ENCODE data around the gene SMAD3. TPM values are rescaled to one million over a fixed set of nuclear protein-coding genes. Genes with fewer than 3 reads are reported as not detected.

SMAD3 gene
- 71.0 and 71.1 TPM in 2 replicates for total RNA-seq (2012; rRNA removed)
- polyA plus RNA-seq (2012; rRNA removed): 177 and 194 TPM in 2 replicates
- polyA plus RNA-seq (2012; cell fraction: cytosol; rRNA removed): 153 and 181 TPM in 2 replicates
- 378 and 409 TPM in 2 replicates for polyA plus RNA-seq (2012; cell fraction: nucleus; rRNA removed; ENCODE audit: low replicate concordance)
- percentile 100 among the genes with signal in this experiment for Bru-seq, nascent RNA
- percentile 100 among the genes with signal in this experiment for BruChase-seq, experiment 1, labeled RNA remaining after a 6-hour chase
- percentile 100 among the genes with signal in this experiment for BruChase-seq, experiment 2, labeled RNA remaining after a 2-hour chase
- long read RNA-seq, full-length matches to known transcripts: 27 of 142 reads
- long read RNA-seq, partial matches to known transcripts: 96 of 142 reads
- long read RNA-seq, other reads (novel, unspliced or antisense): 19 of 142 reads

DNA sequence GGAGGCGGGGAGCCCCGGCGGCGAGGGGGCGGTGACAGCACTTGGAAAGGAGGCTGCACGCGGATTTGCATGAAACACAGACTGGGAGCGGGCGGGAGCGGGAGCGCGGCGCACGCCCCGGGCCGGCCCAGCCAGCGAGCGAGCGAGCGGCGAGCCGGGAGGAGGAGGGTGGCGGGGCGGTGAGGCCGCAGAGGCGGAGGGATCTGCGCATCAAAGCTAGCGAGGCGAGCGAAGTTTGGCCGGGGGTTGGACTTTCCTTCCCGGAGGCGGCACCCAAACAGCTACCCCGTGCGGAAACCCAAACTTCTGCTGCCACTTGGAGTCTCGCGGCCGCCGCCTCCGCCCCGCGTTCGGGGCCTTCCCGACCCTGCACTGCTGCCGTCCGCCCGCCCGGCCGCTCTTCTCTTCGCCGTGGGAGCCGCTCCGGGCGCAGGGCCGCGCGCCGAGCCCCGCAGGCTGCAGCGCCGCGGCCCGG lies at the start of gene SMAD3:
Gene SMAD3, plus strand, starts transcription at position 72 of the 475 bp plus-strand sequence. CDS start 553 bp downstream, outside the sequence.
- no TSS peak for BruUV-seq (replicated peaks)
- ChIA-PET POLR2A (ENCODE audit: unreplicated experiment) (interaction anchor here (0.7 to 1.4 kb wide), 5 partner anchors 16 to 59 kb away, joined by 3 to 6 read pairs (median 3); no protein-coding TSS in a partner anchor), CTCF (interaction anchor here (1.1 kb wide), 1 partner anchor 118 kb away, joined by 4 read pairs; no protein-coding TSS in a partner anchor)
- WGBS, 2 experiments (ENCODE audit: extremely low coverage in 2 of 2, insufficient read length in 1 of 2): 1% methylated on average over 21 of the region's 63 CpGs; no CpG with 5 or more reads in 1 of the 2 experiments
- Histone ChIP-seq H3K4me3 (ENCODE audit: insufficient read depth, low read depth, low read length) (peak within 1 kb of the TSS; percentile 96), H3K9ac (ENCODE audit: low read depth, low read length) (peak within 1 kb of the TSS; percentile 94), H3K27ac (ENCODE audit: insufficient read depth, low read length) (peak within 1 kb of the TSS; percentile 92), H3K23ac (ENCODE audit: low read depth, low read length) (peak within 1 kb of the TSS; percentile 94), H3K9me1 (ENCODE audit: insufficient read depth, low read length) (peaks cover 8% of the 10 kb centered on the region), H2AK5ac (ENCODE audit: low read depth, low read length) (peak within 1 kb of the TSS; percentile 67), H2BK5ac (ENCODE audit: low read depth, low read length, poor library complexity, severe bottlenecking) (peak within 1 kb of the TSS; percentile 84), H3K9me3 (ENCODE audit: control insufficient read depth, insufficient read depth, low read length) (no peaks in the 10 kb centered on the region), H3K4me2 (ENCODE audit: low read depth, low read length) (peak within 1 kb of the TSS; percentile 85), H3K56ac (ENCODE audit: extremely low read depth, insufficient read depth, low read length) (peak within 1 kb of the TSS; percentile 89), H2BK15ac (ENCODE audit: low read depth, low read length) (no peak within 1 kb of the TSS; the same call in 2 of the 3 replicates), H4K20me1 (ENCODE audit: insufficient read depth, low read length) (peaks cover 45% of the 10 kb centered on the region), H3K79me1 (ENCODE audit: low read depth in 1 of 2, low read length in 2 of 2) (peaks cover 0 to 19% of the 10 kb centered on the region in 2 experiments; a peak in 2 of 4 replicates), H3K27me3 (ENCODE audit: control insufficient read depth, insufficient read depth, low read length) (no peaks in the 10 kb centered on the region), H4K8ac (ENCODE audit: low read depth in 2 of 2, low read length in 2 of 2) (peak within 1 kb of the TSS; percentile 62 to 88), H2AK9ac (replicated peaks; ENCODE audit: low read depth, low read length, poor library complexity) (peak within 1 kb of the TSS; percentile 94), H4K91ac (ENCODE audit: insufficient read depth, low read depth, low read length) (peak within 1 kb of the TSS; percentile 79), H2AFZ (replicated peaks; ENCODE audit: low read length, poor library complexity) (peak within 1 kb of the TSS; percentile 90), H3K4ac (ENCODE audit: low read depth, low read length) (peak within 1 kb of the TSS; percentile 89), H3K4me1 (ENCODE audit: control insufficient read depth, insufficient read depth, low read length) (peaks cover 12% of the 10 kb centered on the region), H4K5ac (ENCODE audit: low read depth, low read length) (peak within 1 kb of the TSS; percentile 50), H2BK120ac (ENCODE audit: low read depth, low read length) (peak within 1 kb of the TSS; percentile 80), H3K18ac (ENCODE audit: low read depth, low read length) (peak within 1 kb of the TSS; percentile 89), H3K14ac (replicated peaks; ENCODE audit: low read depth, low read length) (peak within 1 kb of the TSS; percentile 96), H3K36me3 (ENCODE audit: control insufficient read depth, insufficient read depth, low read length) (peaks cover 19% of the 10 kb centered on the region), H2BK20ac (ENCODE audit: low read depth, low read length) (peak within 1 kb of the TSS; percentile 9; the same call in 1 of the 2 replicates)
- in situ Hi-C loops (cut with MboI; ENCODE audit: low sequenced_read_pairs) (loop anchor here (5.0 to 10.0 kb wide), 2 partner anchors 113 to 369 kb away; no protein-coding TSS in a partner anchor), intact Hi-C loops (cut with micrococcal nuclease) (loop anchor here (1.0 to 10.0 kb wide), 7 partner anchors 41 to 769 kb away; no protein-coding TSS in a partner anchor), dilution Hi-C loops (cut with HindIII; ENCODE audit: low sequenced_read_pairs, unreplicated experiment) (no loop called here)
- ATAC-seq (ENCODE audit: low read depth) (peak; percentile 86), DNase-seq (peak; percentile 95)
- TF ChIP-seq POLR2A (IDR thresholded peaks at IDR 0.05; ENCODE audit: low read depth, low read length): peak; percentile 97
- TF ChIP-seq RAD21 (IDR thresholded peaks at IDR 0.05; ENCODE audit: low read length): peak; percentile 48
- TF ChIP-seq MAZ (IDR thresholded peaks at IDR 0.05; ENCODE audit: borderline replicate concordance, low read depth, low read length): peak; percentile 89
- TF ChIP-seq MAFK (IDR thresholded peaks at IDR 0.05; ENCODE audit: low read depth, low read length): no peak
- TF ChIP-seq CTCF (conservative IDR thresholded peaks at IDR 0.05; ENCODE audit: low read depth, low read length): peak; percentile 3; the same call in 1 of the 2 replicates
- TF ChIP-seq USF2 (IDR thresholded peaks at IDR 0.05; ENCODE audit: low read depth, low read length): no peak
- TF ChIP-seq RCOR1 (IDR thresholded peaks at IDR 0.05; ENCODE audit: insufficient replicate concordance, low read length): peak; percentile 11
- peak; percentile 84 for TF ChIP-seq MXI1 (IDR thresholded peaks at IDR 0.05; ENCODE audit: borderline replicate concordance, low read depth, low read length)
- TF ChIP-seq CHD1 (IDR thresholded peaks at IDR 0.05; ENCODE audit: low read depth, low read length): peak; percentile 65; the same call in 1 of the 2 replicates
- TF ChIP-seq SMC3 (IDR thresholded peaks at IDR 0.05; ENCODE audit: low read depth, low read length): peak; percentile 32; the same call in 1 of the 2 replicates
- peak; percentile 70 for TF ChIP-seq BHLHE40 (IDR thresholded peaks at IDR 0.05; ENCODE audit: low read depth, low read length)
- TF ChIP-seq, protein P1, sequence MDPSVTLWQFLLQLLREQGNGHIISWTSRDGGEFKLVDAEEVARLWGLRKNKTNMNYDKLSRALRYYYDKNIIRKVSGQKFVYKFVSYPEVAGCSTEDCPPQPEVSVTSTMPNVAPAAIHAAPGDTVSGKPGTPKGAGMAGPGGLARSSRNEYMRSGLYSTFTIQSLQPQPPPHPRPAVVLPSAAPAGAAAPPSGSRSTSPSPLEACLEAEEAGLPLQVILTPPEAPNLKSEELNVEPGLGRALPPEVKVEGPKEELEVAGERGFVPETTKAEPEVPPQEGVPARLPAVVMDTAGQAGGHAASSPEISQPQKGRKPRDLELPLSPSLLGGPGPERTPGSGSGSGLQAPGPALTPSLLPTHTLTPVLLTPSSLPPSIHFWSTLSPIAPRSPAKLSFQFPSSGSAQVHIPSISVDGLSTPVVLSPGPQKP (IDR thresholded peaks at IDR 0.05; ENCODE audit: borderline replicate concordance, low read depth, low read length): no peak
